ENCODE data around the gene SORCS2.

- TF ChIP-seq CTCF (IDR thresholded peaks at IDR 0.05; ENCODE audit: insufficient read depth, low read depth, low read length) (no peak), EZH2 (IDR thresholded peaks at IDR 0.05; ENCODE audit: insufficient read depth, low read length) (no peak)
Observed at GRCh38 chr4:7759216-7759615, 566.9 kb downstream of the SORCS2 start.

Data from astrocyte (in vitro differentiated cells and primary cell).